Lung microvascular endothelial cell (primary cell): Measurements from ENCODE around the gene PIGT. TPM values are rescaled to one million over a fixed set of nuclear protein-coding genes. Genes with fewer than 3 reads are reported as not detected.
A peak's percentile ranks its signal among the peaks of the same experiment; 100 is the strongest.

Experiments used
- DNase-seq, 2 donors: peaks; one replicate each; pipeline versions ENCODE4 v3.0.0 to v3.0.0-alpha.2; 2010; ENCODE audit warnings: low read depth in 2 of 2
- total RNA-seq: library from RNA; depleted of rRNA; stranded (reverse); fragments of >200 nt; gene quantifications from 2 replicates; pipeline ENCODE4 v1.2.1, GENCODE V29; 2014

Gene PIGT
- total RNA-seq, 1 donor from 2014 or later = 22.2 TPM

DNA sequence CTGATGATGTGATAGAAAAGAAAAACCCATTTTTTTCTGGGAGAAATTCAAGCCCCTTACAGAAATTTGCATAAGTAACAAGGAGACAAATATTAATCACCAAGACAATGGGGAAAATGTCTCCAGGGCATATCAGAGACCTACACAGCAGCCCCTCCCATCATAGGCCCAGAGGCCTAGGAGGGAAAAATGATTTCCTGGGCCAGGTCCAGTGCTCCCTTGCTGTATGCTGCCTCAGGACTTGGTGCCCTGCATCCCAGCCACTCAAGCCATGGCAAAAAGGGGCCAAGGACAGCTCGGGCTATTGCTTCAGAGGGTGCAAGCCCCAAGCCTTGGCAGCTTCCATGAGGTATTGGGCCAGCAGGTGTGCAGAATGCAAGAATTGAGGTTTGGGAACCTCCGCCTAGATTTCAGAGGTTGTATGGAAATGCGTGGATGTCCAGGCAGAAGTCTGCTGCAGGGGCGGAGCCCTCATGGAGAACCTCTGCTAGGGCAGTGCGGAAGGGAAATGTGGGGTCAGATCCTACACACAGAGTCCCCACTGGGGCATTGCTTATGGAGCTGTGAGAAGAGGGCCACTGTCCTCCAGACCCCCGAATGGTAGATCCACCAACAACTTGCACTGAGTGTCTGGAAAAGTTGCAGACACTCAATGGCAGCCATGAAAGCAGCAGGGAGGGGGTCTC lies 15.5 kb upstream of the PIGT start:
- no peak for DNase-seq

DNA sequence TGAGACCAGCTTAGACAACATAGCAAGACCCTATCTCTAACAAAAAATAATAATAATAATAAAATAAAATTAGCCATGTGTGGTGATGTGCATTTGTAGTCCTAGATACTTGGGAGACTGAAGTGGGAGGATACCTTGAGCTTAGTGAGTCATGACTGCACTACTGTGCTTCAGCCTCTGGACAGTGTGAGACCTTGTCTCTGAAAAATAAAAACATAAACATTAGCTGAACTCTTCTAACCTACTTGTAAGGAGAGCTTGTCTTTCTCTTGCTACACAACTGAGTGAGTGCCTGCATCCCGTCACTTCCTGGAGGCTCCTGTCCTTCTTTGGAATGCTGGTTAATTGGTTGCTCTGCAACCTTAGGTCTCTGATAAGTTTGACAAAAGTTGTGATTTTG lies 13.0 kb upstream of the PIGT start:
- no peak for DNase-seq

GRCh38 chr20:45404438-45404837 lies 11.5 kb upstream of the PIGT start:
- DNase-seq = no peak

GRCh38 chr20:45405571-45406259 lies 10.2 kb upstream of the PIGT start:
- DNase-seq = peak; percentile 14

- DNase-seq = peak; percentile 46 to 61
These were observed 9.5 kb upstream of the PIGT start for GRCh38 chr20:45406260-45407066.

GRCh38 chr20:45407067-45407745 lies 8.7 kb upstream of the PIGT start:
- peak; percentile 12 to 66 for DNase-seq

- no peak for DNase-seq
These were observed 7.9 kb upstream of the PIGT start, which contains the start of gene DBNDD2 for GRCh38 chr20:45407783-45408645. DBNDD2 (plus strand) TSS chr20:45408289; CDS start chr20:45408468, 179 bp downstream.

DNA sequence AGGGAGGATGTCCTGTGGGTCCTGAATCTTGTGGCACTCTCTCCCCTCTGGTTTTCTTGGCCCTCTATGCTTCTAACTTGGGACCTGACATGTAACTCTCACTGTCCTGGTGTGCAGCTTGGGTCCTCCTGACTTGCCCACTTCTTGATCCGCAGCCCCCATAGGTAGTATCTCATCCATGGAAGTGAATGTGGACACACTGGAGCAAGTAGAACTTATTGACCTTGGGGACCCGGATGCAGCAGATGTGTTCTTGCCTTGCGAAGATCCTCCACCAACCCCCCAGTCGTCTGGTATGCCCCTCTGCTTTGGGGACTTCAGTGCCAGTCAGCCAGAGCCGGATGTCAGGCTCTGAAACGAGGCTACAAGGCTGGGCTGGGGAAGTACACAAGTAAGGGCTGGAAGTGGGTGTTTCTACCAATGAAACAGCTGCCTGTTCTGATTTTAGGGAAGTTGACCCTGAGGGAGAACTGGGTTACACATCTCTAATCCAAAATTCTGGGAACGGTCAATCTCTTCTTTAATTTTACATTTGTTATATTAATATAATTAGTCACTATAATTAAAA lies 7.2 kb upstream of the PIGT start:
- DNase-seq = no peak

GRCh38 chr20:45409521-45410272 lies 6.2 kb upstream of the PIGT start:
- no peak for DNase-seq

- no peak for DNase-seq
These were observed 5.1 kb upstream of the PIGT start for GRCh38 chr20:45410887-45411286.

DNA sequence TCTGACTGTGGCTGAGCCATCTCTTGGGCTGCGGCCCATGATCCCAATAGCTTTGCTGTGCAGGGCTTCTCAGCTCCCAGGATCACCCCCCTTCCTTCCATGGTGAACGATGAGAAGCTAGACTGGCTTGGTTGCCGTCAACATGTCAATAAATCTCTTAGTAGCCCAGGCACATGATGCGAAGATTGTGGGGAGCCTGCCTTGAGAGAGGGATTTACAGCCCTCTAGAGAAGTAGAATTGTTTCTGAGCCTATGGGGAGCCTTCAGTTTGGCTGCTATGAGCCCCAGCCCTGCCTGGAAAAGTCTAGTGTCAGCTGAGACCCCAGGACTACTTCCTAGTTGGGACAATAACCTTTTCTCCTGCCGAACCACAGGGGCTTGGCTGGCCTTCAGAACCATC lies 3.3 kb upstream of the PIGT start:
- no peak for DNase-seq

GRCh38 chr20:45413479-45413878 lies 2.5 kb upstream of the PIGT start:
- no peak for DNase-seq

- DNase-seq = peak in 1 of 2 donors; percentile 69
These were observed 976 bp downstream of the PIGT start for GRCh38 chr20:45416917-45417316.

- DNase-seq = peak; percentile 98 to 99
These were observed 3.5 kb downstream of the PIGT start for GRCh38 chr20:45419188-45420091.

DNA sequence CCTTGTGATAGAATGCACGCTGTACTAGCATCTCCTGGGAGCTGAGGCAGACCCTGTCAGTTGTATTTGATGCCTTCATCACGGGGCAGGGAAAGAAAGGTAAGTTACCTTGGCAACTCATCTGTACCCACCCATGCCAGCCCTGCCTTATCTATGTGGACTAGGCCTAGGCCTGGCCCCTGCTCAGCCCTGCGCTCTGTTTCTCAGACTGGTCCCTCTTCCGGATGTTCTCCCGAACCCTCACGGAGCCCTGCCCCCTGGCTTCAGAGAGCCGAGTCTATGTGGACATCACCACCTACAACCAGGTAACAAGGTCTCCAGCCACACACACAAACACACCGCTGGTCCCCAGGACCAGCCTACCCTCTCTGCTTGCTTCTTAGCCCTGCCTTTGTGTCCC lies 4.2 kb downstream of the PIGT start:
- no peak for DNase-seq

GRCh38 chr20:45423700-45424099 lies 7.8 kb downstream of the PIGT start:
- no peak for DNase-seq

DNA sequence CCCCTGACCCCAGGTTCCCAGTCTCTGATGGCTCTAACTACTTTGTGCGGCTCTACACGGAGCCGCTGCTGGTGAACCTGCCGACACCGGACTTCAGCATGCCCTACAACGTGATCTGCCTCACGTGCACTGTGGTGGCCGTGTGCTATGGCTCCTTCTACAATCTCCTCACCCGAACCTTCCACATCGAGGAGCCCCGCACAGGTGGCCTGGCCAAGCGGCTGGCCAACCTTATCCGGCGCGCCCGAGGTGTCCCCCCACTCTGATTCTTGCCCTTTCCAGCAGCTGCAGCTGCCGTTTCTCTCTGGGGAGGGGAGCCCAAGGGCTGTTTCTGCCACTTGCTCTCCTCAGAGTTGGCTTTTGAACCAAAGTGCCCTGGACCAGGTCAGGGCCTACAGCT lies 9.6 kb downstream of the PIGT start:
- no peak for DNase-seq

- DNase-seq = no peak
These were observed 10.5 kb downstream of the PIGT start for GRCh38 chr20:45426320-45427016.
